NCI-H1048 (cell line): ENCODE data around the gene ZNF474.
A peak's percentile ranks its signal among the peaks of the same experiment; 100 is the strongest.

ENCODE experiments used
- DNase-seq: peaks from one replicate; lab custom pipeline; 2025; lab: John Stamatoyannopoulos, UW

Gene ZNF474

DNA sequence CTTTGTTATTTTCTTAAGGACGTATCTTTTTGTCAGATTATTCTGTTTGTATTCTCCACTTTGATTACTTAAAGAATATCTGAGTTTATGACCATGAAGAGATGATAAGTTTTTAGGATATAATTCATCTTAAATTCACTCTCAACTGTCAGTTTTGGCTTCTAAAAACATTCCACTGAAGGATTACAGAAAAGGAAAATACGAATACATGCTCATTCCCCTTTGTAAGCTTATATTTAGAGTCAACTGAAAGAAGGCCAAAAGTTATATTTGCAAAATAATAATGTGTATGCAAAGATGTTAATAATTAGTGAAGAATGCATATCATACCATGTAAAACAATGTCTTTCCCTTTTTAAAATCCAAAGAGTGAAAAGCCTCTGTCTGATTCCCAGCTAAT lies 52.5 kb downstream of the ZNF474 start:
- DNase-seq, result no peak

DNA sequence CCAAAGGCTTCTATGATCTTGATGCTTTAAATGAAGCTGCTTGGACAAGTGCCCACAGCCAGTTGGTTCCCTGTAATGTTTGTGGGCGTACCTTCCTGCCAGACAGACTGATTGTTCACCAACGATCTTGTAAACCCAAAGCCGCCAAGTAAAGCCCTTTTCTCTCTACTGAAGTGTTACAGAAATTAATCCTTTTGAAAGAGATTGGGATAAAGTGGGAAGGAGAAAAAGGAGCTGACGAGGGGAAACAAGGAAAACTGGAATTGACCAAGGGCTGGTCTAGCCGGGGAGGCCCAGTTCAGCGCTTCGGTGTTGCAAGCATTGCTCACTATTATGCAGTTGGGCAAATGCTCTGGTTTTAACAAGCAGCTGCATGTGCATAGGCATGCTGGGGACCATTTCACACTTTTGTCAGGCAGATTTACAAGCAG lies 53.2 kb downstream of the ZNF474 start:
- DNase-seq, result peak; percentile 27

DNA sequence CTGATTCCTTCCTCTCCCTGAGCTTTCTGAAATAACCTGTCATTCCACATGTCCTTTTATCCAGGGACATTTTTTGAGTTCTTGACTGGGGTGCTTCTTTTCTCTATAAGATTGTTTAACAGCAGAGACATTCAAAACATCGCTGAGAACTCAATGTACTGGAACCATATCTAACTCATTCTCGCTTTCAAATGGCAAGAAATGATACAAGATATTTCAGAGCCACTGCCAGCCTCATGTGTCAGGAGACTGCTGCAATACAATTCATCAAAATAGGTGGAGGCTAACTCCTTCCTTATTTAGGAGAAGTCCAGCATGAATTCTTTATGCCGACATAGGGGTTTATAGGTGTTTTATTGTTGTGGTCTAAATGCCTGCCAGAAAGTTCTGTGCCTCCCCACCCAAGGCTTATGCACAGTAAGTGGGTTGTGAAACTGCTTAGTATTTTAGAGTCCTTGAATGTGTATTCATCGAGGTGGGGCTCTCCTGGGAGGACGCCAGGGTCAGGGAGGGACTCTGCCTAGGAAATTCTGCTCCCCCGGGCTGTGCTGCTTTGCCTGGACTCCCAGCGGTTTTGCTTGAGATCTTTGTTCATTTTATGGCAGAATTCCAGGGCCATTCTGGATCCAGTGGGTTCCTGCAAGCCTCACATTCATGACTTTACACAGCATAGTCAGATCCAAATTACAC lies 53.9 kb downstream of the ZNF474 start:
- DNase-seq, result peak; percentile 92

DNA sequence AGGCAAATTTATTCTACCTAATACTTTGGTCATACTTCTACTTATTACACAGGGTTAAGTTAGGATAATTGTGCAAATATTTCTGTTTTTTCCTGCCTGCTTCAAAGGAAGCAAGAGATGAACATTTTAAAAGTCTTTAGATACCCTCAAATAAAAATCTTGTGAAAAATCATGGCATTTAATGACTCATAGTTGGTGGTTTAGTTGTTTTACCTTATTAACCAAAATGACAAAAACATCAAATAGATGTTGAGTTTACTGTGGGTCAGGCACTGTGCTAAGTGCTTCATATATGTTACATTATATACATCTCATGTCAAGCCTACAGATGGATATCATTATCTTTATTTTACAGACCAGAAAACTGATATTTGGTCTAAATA lies 54.4 kb downstream of the ZNF474 start:
- DNase-seq, result no peak

DNA sequence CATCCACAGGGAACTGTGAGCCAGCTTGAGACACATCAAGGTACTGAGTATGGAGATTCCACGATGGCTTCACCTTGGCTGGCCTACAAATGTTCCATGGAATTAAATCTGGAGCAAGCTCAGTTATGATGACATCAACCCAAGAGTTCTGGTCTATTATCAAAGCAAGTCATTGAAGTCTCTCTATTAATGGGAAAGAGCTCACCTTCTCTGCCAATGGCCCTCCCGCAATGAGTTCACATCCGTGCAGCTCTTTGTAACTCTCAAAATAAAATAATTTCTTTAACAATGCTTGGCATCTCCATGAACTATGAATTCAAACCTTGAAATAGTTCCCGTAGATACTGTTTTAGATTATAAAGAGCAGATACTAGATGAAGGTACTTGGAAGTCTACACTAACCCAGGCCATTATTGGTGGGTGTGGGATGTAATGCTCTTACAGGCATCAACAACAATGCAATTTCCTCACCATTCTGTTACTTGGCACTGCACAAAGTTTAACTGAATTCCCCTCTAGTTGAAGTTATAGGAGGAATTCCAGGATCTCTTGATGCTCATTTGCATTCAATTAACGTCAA lies 55.4 kb downstream of the ZNF474 start:
- DNase-seq, result no peak

DNA sequence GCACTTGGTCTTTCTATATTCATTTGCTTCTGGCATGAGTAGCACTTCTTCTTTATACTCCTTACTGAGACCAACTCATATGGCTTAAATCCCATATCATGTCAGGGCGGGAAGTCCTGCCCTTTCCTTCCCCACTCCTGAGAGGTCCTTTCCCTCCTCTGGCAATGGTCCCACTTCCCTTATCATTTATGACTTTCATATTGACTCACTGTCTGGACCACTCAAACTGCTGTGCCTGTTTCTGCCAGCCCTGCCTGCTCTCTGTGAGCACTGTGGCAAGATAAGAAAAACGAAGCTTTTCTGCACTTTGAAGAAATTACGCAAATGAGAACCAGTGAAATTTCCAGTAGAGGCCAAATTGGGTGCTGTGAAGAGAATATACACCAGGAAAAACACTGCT lies 58.1 kb downstream of the ZNF474 start:
- DNase-seq, result no peak

DNA sequence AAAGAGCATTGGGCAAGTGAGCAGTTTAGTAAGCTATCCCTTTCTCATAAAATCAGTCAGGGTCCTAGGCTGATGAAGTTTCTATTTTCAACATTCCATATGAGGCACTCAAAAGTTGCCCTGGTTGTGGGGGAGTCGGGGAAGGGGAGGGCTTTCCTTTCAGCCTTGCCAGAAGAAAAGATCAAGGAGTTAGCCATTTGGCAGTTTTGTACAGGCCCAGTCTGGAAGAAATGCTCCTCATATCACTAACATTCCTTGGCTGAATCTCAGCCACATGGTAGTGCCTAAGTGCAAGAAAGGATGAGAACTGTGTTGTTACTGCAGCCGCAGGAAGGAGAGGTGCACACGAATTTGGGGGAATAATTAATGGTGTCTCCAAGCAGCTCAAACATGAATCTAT lies 60.8 kb downstream of the ZNF474 start:
- no peak for DNase-seq

DNA sequence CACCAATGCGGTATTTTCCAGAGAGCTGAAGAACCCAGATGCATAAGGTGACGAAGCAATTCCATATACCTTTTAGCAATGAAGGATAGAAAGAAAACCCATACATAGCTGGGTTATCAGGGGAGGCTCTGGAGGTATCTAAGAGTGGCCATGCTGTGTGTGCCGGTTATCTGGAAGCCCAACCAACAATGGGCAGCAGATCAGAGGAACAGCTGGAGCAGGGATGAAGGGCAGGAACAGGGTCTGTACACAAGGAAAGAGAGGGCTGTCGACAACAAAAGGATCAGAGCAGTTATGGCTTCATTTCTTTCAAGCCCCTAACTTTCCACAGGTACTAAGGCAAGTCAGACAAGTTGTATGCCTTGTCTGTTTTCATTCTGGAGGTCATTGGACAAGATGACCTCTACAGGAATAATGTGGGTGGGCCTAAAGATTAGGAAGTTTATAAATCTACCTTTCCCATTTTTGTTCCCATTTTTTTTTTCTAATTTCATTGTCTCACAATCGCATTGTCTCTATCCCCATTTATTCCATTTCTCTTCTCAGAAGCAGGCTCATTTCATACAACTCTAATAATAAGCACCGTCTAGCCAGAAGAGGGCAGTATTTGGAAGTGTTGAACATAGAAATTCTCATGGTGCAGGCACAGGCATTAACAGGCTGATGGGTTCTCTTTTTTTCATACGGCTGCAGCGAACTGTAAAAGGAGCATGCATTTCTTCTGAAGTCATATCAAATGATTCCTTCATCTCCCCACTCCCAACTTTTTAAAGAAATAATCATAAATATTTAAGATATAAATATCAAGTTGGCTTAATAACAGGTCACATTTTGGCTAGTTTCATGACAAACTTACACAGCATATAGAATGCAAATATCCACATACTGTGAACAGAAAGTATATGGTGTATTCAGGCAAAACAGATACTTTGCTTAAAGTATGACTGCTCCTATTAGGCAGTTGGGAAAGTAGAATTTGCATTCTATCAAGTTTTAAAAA lies 63.5 kb downstream of the ZNF474 start:
- DNase-seq, result peak; percentile 42

DNA sequence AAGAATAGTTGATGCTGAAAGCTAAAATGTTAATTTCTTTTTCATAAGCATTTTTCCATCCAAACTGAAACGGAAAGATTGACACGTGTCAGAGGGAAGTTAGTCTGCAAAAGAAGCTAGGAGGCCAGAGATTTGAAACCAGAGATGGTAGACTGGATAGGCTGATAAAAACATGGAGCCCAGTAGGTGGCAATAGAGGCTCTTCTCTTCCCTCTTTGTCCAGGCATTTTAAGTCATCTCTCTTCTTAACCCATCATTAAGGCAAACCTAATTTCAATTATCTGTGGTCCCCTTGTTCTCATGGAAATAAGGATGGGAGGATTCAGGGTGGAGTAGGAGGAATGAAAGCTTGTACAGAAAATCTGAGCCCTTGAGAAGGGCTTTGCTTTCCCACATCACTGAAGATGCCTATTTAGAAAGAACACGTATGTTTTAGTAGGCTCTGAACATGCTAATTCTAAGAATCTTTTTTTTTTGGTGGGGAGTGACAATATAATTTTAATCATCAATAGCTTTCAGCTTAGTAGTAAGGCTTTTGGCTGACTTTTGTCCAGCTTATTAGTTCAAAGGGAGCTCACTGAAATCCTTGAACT lies 66.6 kb downstream of the ZNF474 start:
- DNase-seq, result peak; percentile 19

DNA sequence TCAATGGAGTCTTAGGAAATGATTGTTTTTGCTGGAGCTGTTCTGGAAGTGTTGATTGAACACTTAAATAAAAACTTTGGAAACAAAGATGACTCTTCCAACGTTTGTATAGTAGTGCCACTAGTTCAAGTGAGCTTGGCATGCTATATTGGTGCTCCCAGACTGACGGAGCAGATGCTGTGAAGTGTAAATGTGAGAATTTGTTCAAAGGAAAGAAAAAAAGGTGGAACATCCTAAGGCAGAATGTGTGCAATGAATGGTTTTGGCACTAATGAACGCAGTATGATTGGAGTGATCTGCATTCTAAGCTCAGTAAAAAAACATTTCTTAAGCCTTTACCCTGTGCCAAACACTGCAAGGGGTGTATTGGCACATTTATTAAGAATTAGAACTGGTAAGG lies 69.8 kb downstream of the ZNF474 start:
- DNase-seq, result no peak

DNA sequence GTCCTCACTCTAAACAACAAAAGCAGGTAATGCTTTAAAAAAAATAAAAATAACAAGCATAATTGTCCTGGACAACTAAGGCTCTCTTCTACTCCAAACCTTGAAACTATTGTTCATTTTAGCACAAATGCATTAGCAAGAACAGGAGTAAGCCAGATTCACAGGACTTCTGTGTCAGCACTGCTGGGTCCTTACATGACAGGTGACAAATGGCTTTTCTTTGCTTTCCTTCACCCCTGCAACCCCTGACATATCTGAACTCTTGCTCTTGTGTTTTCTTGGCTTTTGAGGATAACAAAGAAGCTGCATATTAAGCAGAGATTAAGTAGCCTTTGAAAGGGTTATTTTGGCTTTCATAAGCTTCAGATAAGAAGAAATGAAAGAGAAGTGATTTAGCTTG lies 71.1 kb downstream of the ZNF474 start:
- no peak for DNase-seq

DNA sequence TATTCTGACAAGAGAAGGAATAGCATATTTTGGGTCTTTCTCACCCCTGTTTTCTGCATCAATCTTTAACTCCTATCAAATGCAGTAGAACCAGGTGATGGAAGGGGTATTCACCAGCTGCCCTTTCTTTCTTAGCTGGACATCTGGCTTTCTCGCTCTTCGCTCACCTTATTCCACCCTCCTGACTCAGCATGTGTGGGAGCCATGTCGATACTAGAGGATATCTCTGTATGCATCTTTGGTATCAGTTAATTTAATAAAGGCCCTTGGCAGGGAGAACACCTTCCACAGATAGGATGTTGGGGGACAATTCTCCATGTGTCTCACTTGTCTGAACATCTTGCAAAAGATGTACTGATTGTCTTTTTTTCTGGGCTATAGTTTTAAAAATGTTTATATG lies 71.5 kb downstream of the ZNF474 start:
- no peak for DNase-seq

DNA sequence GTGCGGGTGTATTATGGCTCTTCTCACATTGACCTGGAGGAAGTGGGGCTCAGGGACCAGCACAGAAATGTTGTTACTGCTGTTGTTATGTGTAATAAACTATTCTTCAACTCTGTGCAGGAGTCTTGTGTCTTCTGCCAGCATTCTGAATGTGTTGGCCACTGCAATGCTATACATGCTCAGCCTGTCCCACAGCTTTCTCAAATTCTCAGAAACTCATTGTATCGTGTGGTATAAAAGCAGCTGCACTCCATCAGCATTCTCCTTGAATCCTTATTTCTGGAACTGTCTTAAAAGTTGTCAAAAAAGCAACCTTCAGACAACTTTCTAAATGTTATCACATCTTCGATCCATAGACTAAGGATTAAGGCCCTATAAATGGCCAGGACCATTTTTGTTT lies 72.0 kb downstream of the ZNF474 start:
- DNase-seq, result no peak

DNA sequence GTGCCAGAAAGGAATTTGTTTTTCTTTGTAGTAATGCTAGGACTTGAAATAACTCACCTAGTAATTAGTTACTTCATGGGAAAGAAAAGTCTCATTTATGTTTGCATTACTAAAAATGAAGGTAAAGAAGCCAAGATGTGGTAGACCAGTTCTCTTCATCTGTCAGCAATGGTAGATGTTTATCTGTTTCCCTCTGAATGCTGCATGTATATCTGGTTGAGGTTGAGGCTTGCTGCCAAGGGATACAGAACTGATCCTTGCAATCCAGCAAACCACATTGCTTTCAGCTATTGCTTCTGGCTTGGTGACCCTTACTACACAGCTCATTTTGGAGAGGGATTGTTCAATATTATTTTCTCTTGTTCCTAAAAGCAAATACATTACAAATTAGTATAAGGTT lies 73.6 kb downstream of the ZNF474 start:
- no peak for DNase-seq
